Measurements from ENCODE around the gene ANO8. TPM values are rescaled to one million over a fixed set of nuclear protein-coding genes. Genes with fewer than 3 reads are reported as not detected.

The ANO8 gene
- polyA plus RNA-seq, 3 donors = 0.11 to 14.1 TPM; not detected in 1

DNA sequence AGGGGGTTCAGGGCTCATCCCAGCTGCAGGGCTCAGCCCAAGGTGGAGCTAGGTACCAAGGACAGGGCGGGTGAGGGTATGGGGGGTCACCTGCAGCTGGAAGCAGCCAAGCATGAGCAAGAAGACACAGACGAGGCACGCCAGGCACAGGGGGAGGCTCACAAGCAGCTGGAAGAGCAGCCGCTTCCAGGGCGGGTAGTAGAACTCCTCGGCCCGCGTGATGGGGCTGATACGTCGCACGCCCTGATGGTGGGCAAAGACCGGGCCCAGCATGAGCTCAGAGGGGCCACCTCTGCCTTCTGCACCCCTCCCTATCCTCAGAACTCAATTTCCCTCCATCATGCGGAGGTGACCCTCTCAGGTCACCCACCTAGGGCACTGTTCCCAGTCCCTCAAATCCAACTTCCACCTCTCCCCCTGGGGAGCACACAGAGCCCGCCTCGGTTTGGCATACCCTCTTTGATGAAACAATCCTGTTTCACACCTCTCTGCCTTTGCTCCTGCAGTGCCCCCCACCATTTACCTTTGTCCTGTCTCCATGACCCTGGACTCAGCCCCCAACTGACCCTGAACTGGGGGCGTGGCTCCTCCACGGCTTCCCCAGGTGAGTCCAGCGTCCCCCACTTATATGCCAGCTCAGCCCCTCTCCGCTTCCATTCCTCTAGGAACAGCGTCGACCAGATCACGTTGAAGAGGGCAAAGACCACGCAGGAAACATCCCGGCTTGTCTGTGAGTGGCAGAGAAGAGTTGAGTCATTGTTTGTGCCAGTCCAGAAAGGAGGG is 4.2 kb downstream of the ANO8 start:
- H3K27me3 ChIP-seq (ENCODE audit: control insufficient read depth in 2 of 2, insufficient read depth in 2 of 2, low read length in 2 of 2) = peaks cover 11 to 28% of the 10 kb centered on the region in 2 donors
- intact Hi-C loops (cut with micrococcal nuclease) = no loop called here

More for the DNA sequence above, 4.2 kb downstream of the ANO8 start:
- H3K36me3 ChIP-seq (replicated peaks in 1 of 2; ENCODE audit: control insufficient read depth in 1 of 2, insufficient read depth in 2 of 2, low read length in 2 of 2) = peaks cover 3 to 9% of the 10 kb centered on the region in 2 donors
- peak overlapping the region in 1 of 2 donors; percentile 78 for H3K4me3 Mint-ChIP-seq
- no peak overlapping the region for H3K4me3 ChIP-seq (replicated peaks in 1 of 3; ENCODE audit: low read depth in 2 of 3, low read length in 3 of 3)
- peaks cover 27% of the 10 kb centered on the region for H4K20me1 ChIP-seq (ENCODE audit: insufficient read depth, low read length)
- 94% methylated on average over 19 of the region's 24 CpGs for WGBS (ENCODE audit: insufficient coverage)
- no peak overlapping the region for H3K4me2 ChIP-seq (replicated peaks; ENCODE audit: extremely low read depth, low read length, poor library complexity, severe bottlenecking)
- H2AFZ ChIP-seq (ENCODE audit: insufficient read depth, low read depth, low read length, poor library complexity, severe bottlenecking) = no peak overlapping the region
- peaks cover 30 to 47% of the 10 kb centered on the region in 2 donors for H3K4me1 ChIP-seq (ENCODE audit: control insufficient read depth in 1 of 2, insufficient read depth in 2 of 2, low read length in 2 of 2)
- peaks cover 0 to 14% (median 10%) of the 10 kb centered on the region in 7 donors for H3K9me3 Mint-ChIP-seq
- DNase-seq = no peak
- peaks cover 31% of the 10 kb centered on the region for H3K4me1 Mint-ChIP-seq
- H3K27ac ChIP-seq (ENCODE audit: low read depth in 1 of 2, low read length in 2 of 2) = no peak overlapping the region
- H3K9ac ChIP-seq (ENCODE audit: insufficient read depth, low read length, poor library complexity, severe bottlenecking) = no peak overlapping the region
- H3K9me3 ChIP-seq (replicated peaks in 1 of 2; ENCODE audit: control insufficient read depth in 1 of 2, insufficient read depth in 1 of 2, low read length in 2 of 2) = peaks cover 0 to 12% of the 10 kb centered on the region in 2 donors
- peaks cover 23 to 41% (median 24%) of the 10 kb centered on the region in 3 donors for H3K27me3 Mint-ChIP-seq (ENCODE audit: low read depth in 3 of 3)
- peak overlapping the region in 1 of 7 donors; percentile 53 for H3K27ac Mint-ChIP-seq
- TF ChIP-seq, protein P1, sequence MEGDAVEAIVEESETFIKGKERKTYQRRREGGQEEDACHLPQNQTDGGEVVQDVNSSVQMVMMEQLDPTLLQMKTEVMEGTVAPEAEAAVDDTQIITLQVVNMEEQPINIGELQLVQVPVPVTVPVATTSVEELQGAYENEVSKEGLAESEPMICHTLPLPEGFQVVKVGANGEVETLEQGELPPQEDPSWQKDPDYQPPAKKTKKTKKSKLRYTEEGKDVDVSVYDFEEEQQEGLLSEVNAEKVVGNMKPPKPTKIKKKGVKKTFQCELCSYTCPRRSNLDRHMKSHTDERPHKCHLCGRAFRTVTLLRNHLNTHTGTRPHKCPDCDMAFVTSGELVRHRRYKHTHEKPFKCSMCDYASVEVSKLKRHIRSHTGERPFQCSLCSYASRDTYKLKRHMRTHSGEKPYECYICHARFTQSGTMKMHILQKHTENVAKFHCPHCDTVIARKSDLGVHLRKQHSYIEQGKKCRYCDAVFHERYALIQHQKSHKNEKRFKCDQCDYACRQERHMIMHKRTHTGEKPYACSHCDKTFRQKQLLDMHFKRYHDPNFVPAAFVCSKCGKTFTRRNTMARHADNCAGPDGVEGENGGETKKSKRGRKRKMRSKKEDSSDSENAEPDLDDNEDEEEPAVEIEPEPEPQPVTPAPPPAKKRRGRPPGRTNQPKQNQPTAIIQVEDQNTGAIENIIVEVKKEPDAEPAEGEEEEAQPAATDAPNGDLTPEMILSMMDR (IDR thresholded peaks at IDR 0.05) = no peak
- peaks cover 22 to 42% of the 10 kb centered on the region in 2 donors for H3K36me3 Mint-ChIP-seq
- peaks cover 7% of the 10 kb centered on the region for H3K79me2 ChIP-seq (ENCODE audit: insufficient read depth, low read length)

Measured in CD14-positive monocyte (primary cell).